H1 (cell line): ENCODE measurements around the gene ANKMY2. TPM values are rescaled to one million over a fixed set of nuclear protein-coding genes. Genes with fewer than 3 reads are reported as not detected.

ENCODE experiments used
- CTCF ChIA-PET: fragments of 300-600 bp; sonication (Branson Sonifier 250); formaldehyde crosslinking; loops from one replicate; lab custom pipeline; 2021; ENCODE audit not compliant: partially characterized antibody; lab: Charles Lee
- POLR2A ChIA-PET: fragments of 300-600 bp; sonication (Branson Sonifier 250); formaldehyde crosslinking; loops from one replicate; lab custom pipeline; 2021; ENCODE audit warnings: inconsistent platforms; ENCODE audit not compliant: partially characterized antibody; lab: Charles Lee
- DNase-seq, 2 experiments: peaks; one replicate each; pipeline versions ENCODE4 v3.0.0 to v3.0.0-alpha.2; 2010 to 2022; ENCODE audit warnings: low spot score in 2 of 2, low read depth in 1 of 2, mixed read lengths in 1 of 2
- FAIRE-seq: peaks from 2 replicates; lab custom pipeline; 2011; peaks lifted over from hg19 to GRCh38; lab: Jason Lieb, UNC
- H2AFZ ChIP-seq: 2 replicates; pipeline ENCODE4 v1.8.1; 2012; ENCODE audit warnings: low read length, inconsistent platforms
- H2AK5ac ChIP-seq: 2 replicates; pipeline ENCODE4 v1.6.1; 2013; ENCODE audit warnings: low read depth, low read length
- H2BK120ac ChIP-seq: replicated peaks from 2 replicates; pipeline ENCODE3; 2013; ENCODE audit warnings: low read depth, low read length, inconsistent platforms
- H2BK12ac ChIP-seq: 2 replicates; pipeline ENCODE4 v1.6.1; 2013; ENCODE audit warnings: low read depth, low read length
- H2BK15ac ChIP-seq: 2 replicates; pipeline ENCODE4 v1.6.1; 2013; ENCODE audit warnings: low read length
- H2BK20ac ChIP-seq: 2 replicates; pipeline ENCODE4 v1.6.1; 2013; ENCODE audit warnings: low read length
- H2BK5ac ChIP-seq: 2 replicates; pipeline ENCODE4 v1.6.1; 2013; ENCODE audit warnings: low read depth, low read length
- H3K14ac ChIP-seq: 2 replicates; pipeline ENCODE4 v1.6.1; 2013; ENCODE audit warnings: inconsistent platforms; ENCODE audit not compliant: insufficient read length
- H3K18ac ChIP-seq: 2 replicates; pipeline ENCODE4 v1.6.1; 2013; ENCODE audit warnings: low read length; ENCODE audit errors: extremely low read depth
- H3K23ac ChIP-seq: 2 replicates; pipeline ENCODE4 v1.6.1; 2013; ENCODE audit warnings: inconsistent platforms; ENCODE audit not compliant: insufficient read length
- H3K23me2 ChIP-seq: 2 replicates; pipeline ENCODE4 v1.6.1; 2013; ENCODE audit warnings: low read depth, low read length
- H3K27ac ChIP-seq: 2 replicates; pipeline ENCODE4 v1.6.1; 2011; ENCODE audit warnings: low read depth, low read length, inconsistent platforms
- H3K27me3 ChIP-seq, 4 experiments: replicated peaks in 1 of 4; 1 replicate in 1 of 4; 2 replicates in 3 of 4; pipeline versions ENCODE4 v1.6.1 to v1.8.1; 2011 to 2013; ENCODE audit warnings: low read length in 3 of 4, mild to moderate bottlenecking in 3 of 4, inconsistent platforms in 2 of 4, mixed read lengths in 2 of 4, moderate library complexity in 1 of 4; ENCODE audit not compliant: control insufficient read depth in 3 of 4, insufficient read depth in 3 of 4; ENCODE audit errors: extremely low read depth in 1 of 4
- H3K36me3 ChIP-seq, 4 experiments: 2 replicates each; pipeline versions ENCODE4 v1.6.1 to v1.8.1; 2011 to 2013; ENCODE audit warnings: mild to moderate bottlenecking in 4 of 4, low read length in 3 of 4, moderate library complexity in 2 of 4, control low read depth in 1 of 4, inconsistent platforms in 1 of 4; ENCODE audit not compliant: insufficient read depth in 4 of 4, control insufficient read depth in 2 of 4
- H3K4ac ChIP-seq: replicated peaks from 2 replicates; pipeline ENCODE3; 2013; ENCODE audit warnings: low read length, low read depth, mixed read lengths, inconsistent platforms; ENCODE audit not compliant: insufficient read length
- H3K4me1 ChIP-seq, 4 experiments: replicated peaks in 1 of 4; 1 replicate in 1 of 4; 2 replicates in 3 of 4; pipeline versions ENCODE4 v1.6.1 to v1.8.1; 2011 to 2013; ENCODE audit warnings: low read length in 3 of 4, inconsistent platforms in 2 of 4, mixed read lengths in 1 of 4; ENCODE audit not compliant: insufficient read depth in 4 of 4, control insufficient read depth in 3 of 4
- H3K4me2 ChIP-seq, 2 experiments: 2 replicates each; pipeline versions ENCODE4 v1.6.1 to v1.8.1; 2011 to 2013; ENCODE audit warnings: low read depth in 2 of 2, low read length in 2 of 2, control low read depth in 1 of 2, inconsistent platforms in 1 of 2, mild to moderate bottlenecking in 1 of 2; ENCODE audit not compliant: insufficient read depth in 1 of 2
- H3K4me3 ChIP-seq, 4 experiments: fragments of 200-600, 300-600 bp in 1 of 4; sonication (generic), shearing (Covaris generic), sonication (Bioruptor Twin) in 1 of 4; 2 replicates each; pipeline versions ENCODE4 v1.5.1 to v1.8.1; 2011 to 2016; ENCODE audit warnings: low read length in 4 of 4, low read depth in 3 of 4, control low read depth in 2 of 4, inconsistent platforms in 2 of 4, mild to moderate bottlenecking in 2 of 4, mixed read lengths in 1 of 4, moderate library complexity in 1 of 4; ENCODE audit not compliant: insufficient read depth in 2 of 4; ENCODE audit errors: extremely low read depth in 1 of 4
- H3K56ac ChIP-seq: replicated peaks from 2 replicates; pipeline ENCODE3; 2013; ENCODE audit warnings: low read depth, mild to moderate bottlenecking, mixed read lengths, low read length, inconsistent platforms; ENCODE audit not compliant: insufficient read length
- H3K79me1 ChIP-seq: 2 replicates; pipeline ENCODE4 v1.6.1; 2013; ENCODE audit warnings: low read depth, low read length, control low read depth
- H3K79me2 ChIP-seq, 2 experiments: 2 replicates each; pipeline versions ENCODE4 v1.6.1 to v1.8.1; 2012 to 2013; ENCODE audit warnings: low read length in 2 of 2, mild to moderate bottlenecking in 2 of 2, inconsistent platforms in 1 of 2; ENCODE audit not compliant: insufficient read depth in 2 of 2, control insufficient read depth in 1 of 2
- H3K9ac ChIP-seq, 4 experiments: replicated peaks in 1 of 4; 1 replicate in 1 of 4; 2 replicates in 3 of 4; pipeline versions ENCODE4 v1.6.1 to v1.8.1; 2011 to 2013; ENCODE audit warnings: low read depth in 3 of 4, low read length in 3 of 4, control low read depth in 2 of 4, mild to moderate bottlenecking in 2 of 4, moderate library complexity in 2 of 4, inconsistent platforms in 1 of 4; ENCODE audit errors: extremely low read depth in 1 of 4
- H3K9me3 ChIP-seq, 2 experiments: 2 replicates each; pipeline versions ENCODE4 v1.6.1 to v1.8.1; 2012 to 2013; ENCODE audit warnings: mild to moderate bottlenecking in 2 of 2, moderate library complexity in 2 of 2, control low read depth in 1 of 2, inconsistent platforms in 1 of 2, low read depth in 1 of 2, low read length in 1 of 2, mixed read lengths in 1 of 2; ENCODE audit not compliant: insufficient read depth in 2 of 2
- H4K20me1 ChIP-seq, 2 experiments: replicated peaks in 1 of 2; 2 replicates each; pipeline versions ENCODE3 to v1.8.1; 2011 to 2013; ENCODE audit warnings: inconsistent platforms in 2 of 2, low read length in 2 of 2, mild to moderate bottlenecking in 1 of 2; ENCODE audit not compliant: insufficient read depth in 2 of 2, control insufficient read depth in 1 of 2
- H4K5ac ChIP-seq: 2 replicates; pipeline ENCODE4 v1.6.1; 2013; ENCODE audit warnings: low read length, low read depth, mixed read lengths, inconsistent platforms; ENCODE audit not compliant: insufficient read length
- H4K8ac ChIP-seq: 2 replicates; pipeline ENCODE4 v1.8.0; 2013; ENCODE audit warnings: mild to moderate bottlenecking, moderate library complexity, low read length, inconsistent platforms; ENCODE audit not compliant: insufficient read depth; ENCODE audit errors: extremely low read depth
- H4K91ac ChIP-seq: replicated peaks from 2 replicates; pipeline ENCODE3; 2013; ENCODE audit warnings: low read length, mixed read lengths, inconsistent platforms; ENCODE audit not compliant: insufficient read length
- ASH2L ChIP-seq: fragments of 200-600, 300-600 bp; sonication (generic); IDR thresholded peaks from one replicate; pipeline ENCODE4 v1.7.1; 2017; ENCODE audit warnings: low read length
- BCL11A ChIP-seq, 2 experiments: IDR thresholded peaks; one replicate each; pipeline ENCODE4 v1.6.1; 2011; ENCODE audit warnings: low read depth in 2 of 2, low read length in 2 of 2, mild to moderate bottlenecking in 2 of 2
- CEBPB ChIP-seq: IDR thresholded peaks from 2 replicates; pipeline ENCODE4 v1.6.1; 2012; ENCODE audit warnings: low read depth, low read length
- CHD1 ChIP-seq: IDR thresholded peaks from 2 replicates; pipeline ENCODE4 v1.6.1; 2012; ENCODE audit warnings: low read depth, low read length, improper control_type of control experiment
- CHD2 ChIP-seq: IDR thresholded peaks from 2 replicates; pipeline ENCODE4 v1.6.1; 2012; ENCODE audit warnings: low read length, improper control_type of control experiment
- FOSL1 ChIP-seq: IDR thresholded peaks from 2 replicates; pipeline ENCODE4 v1.6.1; 2011; ENCODE audit warnings: mild to moderate bottlenecking, low read depth, low read length, moderate library complexity; ENCODE audit not compliant: insufficient read depth
- GABPA ChIP-seq: IDR thresholded peaks from 2 replicates; pipeline ENCODE4 v1.6.1; 2011; ENCODE audit warnings: mild to moderate bottlenecking, low read length, moderate library complexity, borderline replicate concordance; ENCODE audit not compliant: insufficient read depth
- KDM4A ChIP-seq: IDR thresholded peaks from one replicate; pipeline ENCODE4 v1.7.1; 2012; ENCODE audit warnings: low read depth, mild to moderate bottlenecking, moderate library complexity, low read length, inconsistent platforms; ENCODE audit not compliant: severe bottlenecking
- MAFK ChIP-seq: IDR thresholded peaks from 2 replicates; pipeline ENCODE4 v1.6.1; 2012; ENCODE audit warnings: low read depth, mild to moderate bottlenecking, improper control_type of control experiment, low read length
- RFX5 ChIP-seq: IDR thresholded peaks from 2 replicates; pipeline ENCODE4 v1.6.1; 2011; ENCODE audit warnings: low read depth, low read length, improper control_type of control experiment, borderline replicate concordance
- SAP30 ChIP-seq: fragments of 300-600 bp; sonication (generic); IDR thresholded peaks from 2 replicates; pipeline ENCODE4 v1.7.1; 2012; ENCODE audit warnings: low read length, moderate library complexity, mild to moderate bottlenecking, inconsistent platforms; ENCODE audit not compliant: insufficient read depth, insufficient replicate concordance
- SIRT6 ChIP-seq: IDR thresholded peaks from one replicate; pipeline ENCODE4 v1.7.1; 2012; ENCODE audit warnings: low read length, inconsistent platforms
- SIX5 ChIP-seq: IDR thresholded peaks from 2 replicates; pipeline ENCODE4 v1.6.1; 2011; ENCODE audit warnings: mild to moderate bottlenecking, low read depth, low read length
- SRF ChIP-seq: IDR thresholded peaks from 2 replicates; pipeline ENCODE4 v1.6.1; 2011; ENCODE audit warnings: mild to moderate bottlenecking, low read depth, low read length, moderate library complexity
- TAF1 ChIP-seq: IDR thresholded peaks from 2 replicates; pipeline ENCODE4 v1.6.1; 2011; ENCODE audit warnings: mild to moderate bottlenecking, low read depth, low read length
- TCF12 ChIP-seq: IDR thresholded peaks from 2 replicates; pipeline ENCODE4 v1.6.1; 2011; ENCODE audit warnings: low read depth, mild to moderate bottlenecking, low read length
- WGBS, 2 experiments: shearing (Covaris generic) in 1 of 2; methylation state at CpG; one replicate each; pipeline versions ENCODE4 v1.1.6 to v1.1.7; 2013 to 2015; ENCODE audit warnings: low lambda C conversion rate in 2 of 2, mixed read lengths in 2 of 2, inconsistent platforms in 1 of 2, low coverage in 1 of 2, missing lambda C conversion rate in 1 of 2; ENCODE audit not compliant: insufficient replicate concordance in 2 of 2, insufficient coverage in 1 of 2, insufficient read length in 1 of 2; ENCODE audit errors: extremely low coverage in 1 of 2, missing lambda C conversion rate in 1 of 2; 5-methylcytosine and 5-hydroxymethylcytosine counted together
- polyA plus RNA-seq, 7 experiments: library from polyadenylated mRNA; depleted of rRNA in 3 of 7; stranded (reverse) in 5 of 7; unstranded in 2 of 7; fragments of >200 nt in 5 of 7; fragments of 200-250 nt in 2 of 7; gene quantifications; 1 replicate in 5 of 7; 2 replicates in 1 of 7; 4 replicates in 1 of 7; pipeline versions ENCODE4 v1.2.1 to v1.2.3, GENCODE V29; 2011 to 2013; ENCODE audit warnings: missing spikeins in 2 of 7, mixed read lengths in 2 of 7
- total RNA-seq: library from RNA; stranded (reverse); fragmentation: NEBNext Ultra II Directional; extraction: Animal tissue kit (Norgen Biotek cat#: 25700); gene quantifications from 2 replicates; pipeline ENCODE4 v1.2.1, GENCODE V29; 2021

Gene ANKMY2
- total and polyA plus RNA-seq, 2 of the 8 experiments (the other 6 are each of a cell fraction or from before 2014, with no cell fraction given): 5.2 to 9.3 TPM

GRCh38 chr7:16550671-16551070 is 94.9 kb downstream of the ANKMY2 start:
- Histone ChIP-seq H3K14ac (no peak overlapping the region), H2BK15ac (no peak overlapping the region), H3K4ac (no peak overlapping the region), H3K4me2 (no peak overlapping the region), H3K18ac (no peak overlapping the region), H3K4me3 (no peak overlapping the region), H3K79me1 (no peaks in the 10 kb centered on the region), H3K27ac (no peak overlapping the region), H2BK5ac (no peak overlapping the region), H3K4me1 (0 out of 7 replicates have a peak, but pooled peaks cover 0 to 2% (median 0%) of the 10 kb centered on the region in 4 experiments), H3K23me2 (no peaks in the 10 kb centered on the region), H3K23ac (no peak overlapping the region), H2BK12ac (no peak overlapping the region), H4K5ac (no peak overlapping the region), H3K9ac (no peak overlapping the region), H3K79me2 (no peaks in the 10 kb centered on the region), H3K27me3 (no peaks in the 10 kb centered on the region), H4K8ac (no peak overlapping the region), H3K9me3 (no peaks in the 10 kb centered on the region), H4K91ac (no peak overlapping the region), H4K20me1 (no peaks in the 10 kb centered on the region), H2BK120ac (no peak overlapping the region), H2AFZ (no peak overlapping the region), H2AK5ac (no peak overlapping the region), H3K56ac (no peak overlapping the region), H3K36me3 (no peaks in the 10 kb centered on the region), H2BK20ac (no peak overlapping the region)
- ChIA-PET POLR2A (no interaction called here), CTCF (interaction anchor here (0.7 to 1.5 kb wide), 3 partner anchors 9 to 36 kb away, joined by 3 to 5 read pairs (median 4); no protein-coding TSS in a partner anchor)
- no peak for DNase-seq
- WGBS, 2 experiments: 94% methylated on average over 1 of the region's 1 CpG; no CpG with 5 or more reads in 1 of the 2 experiments
- TF ChIP-seq BCL11A (IDR thresholded peaks at IDR 0.05; ENCODE audit: low read depth in 2 of 2, low read length in 2 of 2) (no peak), SRF (no peak), SIRT6 (no peak), RFX5 (no peak), CHD1 (no peak), ASH2L (no peak), CHD2 (no peak), KDM4A (no peak), TAF1 (no peak), SIX5 (no peak), GABPA (no peak), TCF12 (no peak), CEBPB (no peak), MAFK (no peak), SAP30 (no peak), FOSL1 (no peak)
- no peak for FAIRE-seq
